Natural killer cell treated with Interleukin-12 subunit alpha and Interleukin-12 subunit beta and Interleukin-15 and Interleukin-18, amount 100 ng/mL, for 72 hours (primary cell): ENCODE data around the gene CCDC146. TPM values are rescaled to one million over a fixed set of nuclear protein-coding genes. Genes with fewer than 3 reads are reported as not detected.

Source experiments
- ATAC-seq, 2 donors: fragments of 150-1000 bp; cut with Tn5 transposase in 1 of 2; sonication (Bioruptor Pico), chemical (Tn5 transposase) in 1 of 2; 2 replicates each; pipeline ENCODE4 v1.10.0; 2021
- DNase-seq: peaks from one replicate; pipeline ENCODE4 v3.0.0; 2022; ENCODE audit warnings: low spot score
- H3K27ac Mint-ChIP-seq, 2 donors: 1 replicate in 1 of 2; 2 replicates in 1 of 2; pipeline ENCODE4 v1.8.0; 2022; ENCODE audit warnings: mixed read lengths in 2 of 2, mild to moderate bottlenecking in 1 of 2, moderate library complexity in 1 of 2
- H3K27me3 Mint-ChIP-seq, 2 donors: 1 replicate in 1 of 2; 2 replicates in 1 of 2; pipeline ENCODE4 v1.8.0; 2022; ENCODE audit warnings: mixed read lengths in 2 of 2
- H3K36me3 Mint-ChIP-seq: one replicate; pipeline ENCODE4 v1.8.0; 2022; ENCODE audit warnings: mixed read lengths
- H3K4me1 Mint-ChIP-seq, 2 donors: 1 replicate in 1 of 2; 2 replicates in 1 of 2; pipeline ENCODE4 v1.8.0; 2022; ENCODE audit warnings: low read depth in 2 of 2, mixed read lengths in 2 of 2, mild to moderate bottlenecking in 1 of 2
- H3K4me3 Mint-ChIP-seq: one replicate; pipeline ENCODE4 v1.8.0; 2022; ENCODE audit warnings: mixed read lengths
- H3K9me3 Mint-ChIP-seq: 2 replicates; pipeline ENCODE4 v1.8.0; 2022; ENCODE audit warnings: mixed read lengths
- total RNA-seq, 2 donors: library from RNA; stranded (reverse); gene quantifications; one replicate each; pipeline ENCODE4 v1.2.3, GENCODE V29; 2022

Gene CCDC146
- total RNA-seq, 2 donors from 2014 or later, result 3.2 to 3.4 TPM

- no peak for ATAC-seq
- H3K27me3 Mint-ChIP-seq, result no peaks in the 10 kb centered on the region
- H3K4me1 Mint-ChIP-seq, result peaks cover 0 to 3% of the 10 kb centered on the region in 2 donors
- no peak overlapping the region for H3K4me3 Mint-ChIP-seq
- H3K36me3 Mint-ChIP-seq, result peaks cover 5% of the 10 kb centered on the region
- no peak overlapping the region for H3K27ac Mint-ChIP-seq
- DNase-seq, result no peak
- no peaks in the 10 kb centered on the region for H3K9me3 Mint-ChIP-seq
These were observed 159.5 kb downstream of the CCDC146 start for GRCh38 chr7:77281780-77282478.

GRCh38 chr7:77282897-77283296 is 160.5 kb downstream of the CCDC146 start:
- ATAC-seq (no peak), DNase-seq (no peak)
- Mint-ChIP-seq H3K27me3 (no peaks in the 10 kb centered on the region), H3K4me3 (no peak overlapping the region), H3K4me1 (peaks cover 0 to 3% of the 10 kb centered on the region in 2 donors), H3K27ac (no peak overlapping the region), H3K36me3 (peaks cover 5% of the 10 kb centered on the region), H3K9me3 (no peaks in the 10 kb centered on the region)

- no peak for ATAC-seq
- Mint-ChIP-seq H3K4me3 (no peak overlapping the region), H3K27ac (no peak overlapping the region), H3K27me3 (no peaks in the 10 kb centered on the region), H3K4me1 (peaks cover 0 to 3% of the 10 kb centered on the region in 2 donors), H3K36me3 (peaks cover 5% of the 10 kb centered on the region), H3K9me3 (no peaks in the 10 kb centered on the region)
- no peak for DNase-seq
These were observed 161.6 kb downstream of the CCDC146 start for GRCh38 chr7:77284005-77284404.

GRCh38 chr7:77284616-77285015 is 162.2 kb downstream of the CCDC146 start:
- Mint-ChIP-seq H3K27me3 (no peaks in the 10 kb centered on the region), H3K36me3 (peaks cover 5% of the 10 kb centered on the region), H3K9me3 (no peaks in the 10 kb centered on the region), H3K27ac (no peak overlapping the region), H3K4me1 (peaks cover 0 to 3% of the 10 kb centered on the region in 2 donors), H3K4me3 (no peak overlapping the region)
- DNase-seq (no peak), ATAC-seq (no peak)

- H3K36me3 Mint-ChIP-seq, result peaks cover 5% of the 10 kb centered on the region
- peaks cover 5 to 7% of the 10 kb centered on the region in 2 donors for H3K4me1 Mint-ChIP-seq
- ATAC-seq, result no peak
- H3K9me3 Mint-ChIP-seq, result no peaks in the 10 kb centered on the region
- no peak for DNase-seq
- no peaks in the 10 kb centered on the region for H3K27me3 Mint-ChIP-seq
- no peak overlapping the region for H3K27ac Mint-ChIP-seq
- H3K4me3 Mint-ChIP-seq, result no peak overlapping the region
These were observed 166.4 kb downstream of the CCDC146 start for GRCh38 chr7:77288676-77289320.

- Mint-ChIP-seq H3K9me3 (no peaks in the 10 kb centered on the region), H3K4me1 (peaks cover 5% of the 10 kb centered on the region in 2 donors), H3K36me3 (peaks cover 5% of the 10 kb centered on the region), H3K27ac (no peak overlapping the region), H3K4me3 (no peak overlapping the region), H3K27me3 (no peaks in the 10 kb centered on the region)
- no peak for DNase-seq
- ATAC-seq, result no peak
These were observed 167.0 kb downstream of the CCDC146 start for GRCh38 chr7:77289387-77289786.

GRCh38 chr7:77290425-77290824 is 168.0 kb downstream of the CCDC146 start:
- H3K27ac Mint-ChIP-seq, result no peak overlapping the region
- H3K36me3 Mint-ChIP-seq, result peaks cover 5% of the 10 kb centered on the region
- H3K9me3 Mint-ChIP-seq, result no peaks in the 10 kb centered on the region
- H3K4me1 Mint-ChIP-seq, result peaks cover 5% of the 10 kb centered on the region in 2 donors
- H3K27me3 Mint-ChIP-seq, result no peaks in the 10 kb centered on the region
- no peak for DNase-seq
- H3K4me3 Mint-ChIP-seq, result no peak overlapping the region
- no peak for ATAC-seq

GRCh38 chr7:77293046-77293445 is 170.6 kb downstream of the CCDC146 start:
- ATAC-seq (no peak), DNase-seq (no peak)
- H3K4me3 Mint-ChIP-seq, result no peak overlapping the region
- H3K4me1 Mint-ChIP-seq, result peaks cover 5% of the 10 kb centered on the region in 2 donors
- peaks cover 20% of the 10 kb centered on the region for H3K36me3 Mint-ChIP-seq
- peaks cover 9% of the 10 kb centered on the region for H3K9me3 Mint-ChIP-seq
- H3K27ac Mint-ChIP-seq, result no peak overlapping the region
- no peaks in the 10 kb centered on the region for H3K27me3 Mint-ChIP-seq

GRCh38 chr7:77295549-77295948 is 173.1 kb downstream of the CCDC146 start:
- no peak for ATAC-seq
- no peaks in the 10 kb centered on the region for H3K27me3 Mint-ChIP-seq
- H3K9me3 Mint-ChIP-seq, result peaks cover 14% of the 10 kb centered on the region
- H3K36me3 Mint-ChIP-seq, result peaks cover 30% of the 10 kb centered on the region
- H3K4me1 Mint-ChIP-seq, result peaks cover 5% of the 10 kb centered on the region in 2 donors
- DNase-seq, result no peak
- H3K4me3 Mint-ChIP-seq, result no peak overlapping the region
- H3K27ac Mint-ChIP-seq, result no peak overlapping the region

GRCh38 chr7:77306231-77307067 is 184.0 kb downstream of the CCDC146 start:
- peaks cover 67% of the 10 kb centered on the region for H3K36me3 Mint-ChIP-seq
- peak overlapping the region in 1 of 2 donors; percentile 20 for H3K27ac Mint-ChIP-seq
- peaks cover 14% of the 10 kb centered on the region for H3K9me3 Mint-ChIP-seq
- no peaks in the 10 kb centered on the region for H3K27me3 Mint-ChIP-seq
- DNase-seq (no peak), ATAC-seq (no peak)
- H3K4me1 Mint-ChIP-seq, result peaks cover 5 to 10% of the 10 kb centered on the region in 2 donors
- no peak overlapping the region for H3K4me3 Mint-ChIP-seq

- Mint-ChIP-seq H3K27ac (no peak overlapping the region), H3K4me3 (no peak overlapping the region), H3K4me1 (peaks cover 5 to 10% of the 10 kb centered on the region in 2 donors), H3K9me3 (peaks cover 2% of the 10 kb centered on the region), H3K27me3 (no peaks in the 10 kb centered on the region), H3K36me3 (peaks cover 45% of the 10 kb centered on the region)
- DNase-seq, result no peak
- ATAC-seq, result no peak
These were observed 186.4 kb downstream of the CCDC146 start for GRCh38 chr7:77308792-77309191.

GRCh38 chr7:77309714-77310220 is 187.4 kb downstream of the CCDC146 start:
- peaks cover 5 to 10% of the 10 kb centered on the region in 2 donors for H3K4me1 Mint-ChIP-seq
- peak overlapping the region in 1 of 2 donors; percentile 9 for H3K27ac Mint-ChIP-seq
- H3K27me3 Mint-ChIP-seq, result no peaks in the 10 kb centered on the region
- H3K36me3 Mint-ChIP-seq, result peaks cover 45% of the 10 kb centered on the region
- ATAC-seq, result no peak
- H3K9me3 Mint-ChIP-seq, result peaks cover 2% of the 10 kb centered on the region
- DNase-seq, result no peak
- H3K4me3 Mint-ChIP-seq, result no peak overlapping the region

GRCh38 chr7:77310982-77311381 is 188.6 kb downstream of the CCDC146 start:
- H3K4me3 Mint-ChIP-seq, result no peak overlapping the region
- peaks cover 41% of the 10 kb centered on the region for H3K36me3 Mint-ChIP-seq

More at GRCh38 chr7:77310982-77311381, 188.6 kb downstream of the CCDC146 start:
- ATAC-seq, result no peak
- peaks cover 5 to 12% of the 10 kb centered on the region in 2 donors for H3K4me1 Mint-ChIP-seq
- no peak overlapping the region for H3K27ac Mint-ChIP-seq
- no peaks in the 10 kb centered on the region for H3K9me3 Mint-ChIP-seq
- DNase-seq, result no peak
- no peaks in the 10 kb centered on the region for H3K27me3 Mint-ChIP-seq
